LoVo (cell line): ENCODE data around the gene ZPLD1.

ENCODE experiments used
- DNase-seq: peaks from one replicate; pipeline ENCODE4 v3.0.0-alpha.2; 2016; ENCODE audit warnings: low spot score

ZPLD1 gene

DNA sequence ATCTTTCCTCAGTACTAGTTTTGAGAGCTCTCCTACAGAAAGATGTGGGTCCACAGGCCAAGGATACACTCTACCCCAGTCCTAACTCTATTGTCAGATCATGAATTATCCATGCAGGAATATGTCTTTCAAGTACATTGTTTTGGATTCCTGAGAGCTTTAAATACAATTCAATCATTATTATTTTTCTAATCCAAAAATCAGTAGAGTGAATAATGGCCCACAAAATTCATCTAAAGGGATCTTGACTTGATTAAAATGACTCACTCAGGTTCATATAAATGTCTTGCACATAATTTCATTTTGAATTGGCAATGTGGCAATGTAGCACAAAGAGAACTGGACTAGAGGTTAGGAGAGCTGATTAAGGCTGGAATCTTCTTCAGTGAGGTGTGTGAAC lies 93.9 kb downstream of the ZPLD1 start:
- DNase-seq, result no peak
